HCT116 (cell line): ENCODE measurements around the gene LRRC31. TPM values are rescaled to one million over a fixed set of nuclear protein-coding genes. Genes with fewer than 3 reads are reported as not detected.

ENCODE experiments used
- ATAC-seq: fragments of 200-7000 bp; cut with Tn5 transposase; 2 replicates; pipeline ENCODE4 v1.9.1; 2020; ENCODE audit warnings: mild to moderate bottlenecking, moderate library complexity
- BruUV-seq: library from RNA; stranded (reverse); fragments of 400-500 nt; replicated peaks from 2 replicates; lab custom pipeline; 2021; lab: Mats Ljungman, UMichigan
- CTCF ChIA-PET: fragments of 300-600 bp; sonication (Branson Sonifier 250); formaldehyde crosslinking; loops from one replicate; lab custom pipeline; 2021; ENCODE audit warnings: antibody characterized with exemption; lab: Charles Lee
- POLR2A ChIA-PET: fragments of 300-600, 350-600 bp; sonication (Branson Sonifier 250); formaldehyde crosslinking; loops from one replicate; lab custom pipeline; 2021; ENCODE audit warnings: antibody characterized with exemption; lab: Charles Lee
- RAD21 ChIA-PET, 2 experiments: fragments of 300-600 bp; sonication (Branson Sonifier 250); formaldehyde crosslinking; loops; one replicate each; lab custom pipeline; 2023; ENCODE audit warnings: low total read pairs in 2 of 2; ENCODE audit not compliant: uncharacterized antibody in 2 of 2, unreplicated experiment in 2 of 2, low non-redundant PET in 1 of 2; lab: Charles Lee
- DNase-seq: peaks from one replicate; pipeline ENCODE4 v3.0.0-alpha.2; 2010; ENCODE audit warnings: low read depth, low spot score
- H2AFZ ChIP-seq: fragments of 200-600 bp; shearing (Covaris generic), sonication (generic); 2 replicates; pipeline ENCODE4 v1.6.1; 2017; ENCODE audit warnings: low read depth, mixed run types, mixed read lengths, antibody characterized with exemption, low read length; ENCODE audit not compliant: poor library complexity, severe bottlenecking
- H3K27ac ChIP-seq: 2 replicates; pipeline ENCODE4 v1.5.1; 2012; ENCODE audit warnings: low read depth, low read length
- H3K27me3 ChIP-seq: fragments of 200-600 bp; sonication (generic); 2 replicates; pipeline ENCODE4 v1.6.1; 2016; ENCODE audit warnings: mixed run types, low read length, mixed read lengths; ENCODE audit not compliant: insufficient read depth
- H3K36me3 ChIP-seq, 2 experiments: fragments of 200-500 bp in 1 of 2; fragments of 200-600 bp in 1 of 2; sonication (Bioruptor generic) in 1 of 2; sonication (generic) in 1 of 2; 2 replicates each; pipeline versions ENCODE4 v1.5.1 to v1.6.1; 2014 to 2016; ENCODE audit warnings: low read length in 2 of 2, inconsistent platforms in 1 of 2, mixed read lengths in 1 of 2, mixed run types in 1 of 2; ENCODE audit not compliant: insufficient read depth in 2 of 2, control insufficient read depth in 1 of 2
- H3K4me1 ChIP-seq, 2 experiments: fragments of 200-600 bp in 1 of 2; sonication (generic) in 1 of 2; 2 replicates each; pipeline versions ENCODE4 v1.5.1 to v1.6.1; 2012 to 2017; ENCODE audit warnings: low read length in 2 of 2, inconsistent platforms in 1 of 2, mild to moderate bottlenecking in 1 of 2, mixed read lengths in 1 of 2, mixed run types in 1 of 2, moderate library complexity in 1 of 2; ENCODE audit not compliant: insufficient read depth in 2 of 2, control insufficient read depth in 1 of 2
- H3K4me2 ChIP-seq: fragments of 200-600 bp; sonication (generic); 2 replicates; pipeline ENCODE4 v1.6.1; 2017; ENCODE audit warnings: mixed run types, low read length, mixed read lengths
- H3K4me3 ChIP-seq, 2 experiments: fragments of 200-600 bp in 1 of 2; sonication (generic) in 1 of 2; replicated peaks in 1 of 2; 2 replicates each; pipeline ENCODE4 v1.5.1; 2011 to 2016; ENCODE audit warnings: low read length in 2 of 2, control low read depth in 1 of 2, low read depth in 1 of 2, mild to moderate bottlenecking in 1 of 2, mixed read lengths in 1 of 2, mixed run types in 1 of 2
- H3K79me2 ChIP-seq: fragments of 200-600 bp; sonication (generic); 2 replicates; pipeline ENCODE4 v1.6.1; 2017; ENCODE audit warnings: mild to moderate bottlenecking, mixed run types, low read length, moderate library complexity, mixed read lengths; ENCODE audit not compliant: insufficient read depth
- H3K9ac ChIP-seq: fragments of 200-600 bp; sonication (generic); 2 replicates; pipeline ENCODE4 v1.6.1; 2016; ENCODE audit warnings: low read length, mixed read lengths
- H3K9me2 ChIP-seq: fragments of 200-600 bp; sonication (generic), shearing (Covaris generic); 2 replicates; pipeline ENCODE4 v1.6.1; 2017; ENCODE audit warnings: mixed run types, mild to moderate bottlenecking, moderate library complexity; ENCODE audit not compliant: insufficient read depth
- H3K9me3 ChIP-seq, 2 experiments: fragments of 200-500 bp in 1 of 2; fragments of 200-600 bp in 1 of 2; sonication (Bioruptor generic) in 1 of 2; sonication (generic) in 1 of 2; 2 replicates each; pipeline ENCODE4 v1.6.1; 2014 to 2017; ENCODE audit warnings: low read length in 2 of 2, mixed read lengths in 2 of 2, inconsistent platforms in 1 of 2, low read depth in 1 of 2, mild to moderate bottlenecking in 1 of 2, mixed run types in 1 of 2, moderate library complexity in 1 of 2; ENCODE audit not compliant: control insufficient read depth in 1 of 2, insufficient read depth in 1 of 2
- H4K20me1 ChIP-seq: fragments of 200-600 bp; sonication (generic), shearing (Covaris generic); 2 replicates; pipeline ENCODE4 v1.6.1; 2017; ENCODE audit warnings: mixed run types, mild to moderate bottlenecking, moderate library complexity; ENCODE audit not compliant: insufficient read depth
- EZH2 ChIP-seq: fragments of 200-600 bp; sonication (generic); IDR thresholded peaks from 2 replicates; pipeline ENCODE4 v1.6.1; 2017; ENCODE audit warnings: antibody characterized with exemption, mixed run types
- SP1 ChIP-seq: IDR thresholded peaks from 2 replicates; pipeline ENCODE4 v1.6.1; 2012; ENCODE audit warnings: low read depth
- TCF7L2 ChIP-seq: IDR thresholded peaks from 2 replicates; pipeline ENCODE4 v1.7.0; 2011; ENCODE audit warnings: borderline replicate concordance, inconsistent platforms; ENCODE audit not compliant: insufficient read depth, insufficient read length; ENCODE audit errors: extremely low read depth
- ZBTB33 ChIP-seq: IDR thresholded peaks from 2 replicates; pipeline ENCODE4 v1.6.1; 2011; ENCODE audit warnings: mild to moderate bottlenecking, low read length, moderate library complexity; ENCODE audit not compliant: insufficient replicate concordance; ENCODE audit errors: extremely low read depth
- ZFX ChIP-seq: fragments of 450-650 bp; IDR thresholded peaks from 2 replicates; pipeline ENCODE4 v1.6.1; 2017
- intact Hi-C: fragments of 100-400 bp; cut with micrococcal nuclease; formaldehyde crosslinking; loops from 2 replicates; pipeline ENCODE4 v1.10.0; 2022
- total RNA-seq: library from RNA; stranded (reverse); gene quantifications from one replicate; pipeline ENCODE4 v1.2.1, GENCODE V29; 2021; ENCODE audit not compliant: unreplicated experiment

The LRRC31 gene
- total RNA-seq, 1 experiment from 2014 or later: not detected

- no peak for TF ChIP-seq ZBTB33
- TF ChIP-seq EZH2: no peak
- TF ChIP-seq, all 23 proteins: peak for 0
These were observed 78.9 kb downstream of the LRRC31 start (continued) for GRCh38 chr3:169790687-169791429.

GRCh38 chr3:169790219-169790618 lies 79.5 kb downstream of the LRRC31 start:
- intact Hi-C loops: no loop called here
- Histone ChIP-seq H3K36me3 (peaks cover 19 to 34% of the 10 kb centered on the region in 2 experiments; a peak in 3 of 4 replicates), H2AFZ (no peak overlapping the region), H4K20me1 (no peaks in the 10 kb centered on the region), H3K27me3 (no peaks in the 10 kb centered on the region), H3K79me2 (no peaks in the 10 kb centered on the region), H3K27ac (no peak overlapping the region), H3K4me3 (no peak overlapping the region), H3K9ac (no peak overlapping the region), H3K9me2 (no peaks in the 10 kb centered on the region), H3K4me1 (no peaks in the 10 kb centered on the region), H3K9me3 (no peaks in the 10 kb centered on the region), H3K4me2 (no peak overlapping the region)
- ChIA-PET POLR2A (interaction anchor here (1.0 kb wide), 1 partner anchor 17 kb away, joined by 3 read pairs; the partner anchor contains the start of gene MYNN), RAD21 (no interaction called here), CTCF (no interaction called here)
- no peak for TF ChIP-seq ZFX
- TF ChIP-seq SP1: no peak
- TF ChIP-seq EZH2: no peak
- no peak for TF ChIP-seq TCF7L2
- no TSS peak for BruUV-seq
- no peak for ATAC-seq
- no peak for DNase-seq

Other genes with a start within 250 kb of the LRRC31 start
- 3.1 TPM for gene MECOM, start 206.2 kb downstream of the LRRC31 start, total RNA-seq
- gene TERC, start 104.9 kb downstream of the LRRC31 start, total RNA-seq: 47.0 TPM
- 1.2 TPM for gene ACTRT3, start 100.4 kb downstream of the LRRC31 start, total RNA-seq
- 13.5 TPM for gene MYNN, start 96.5 kb downstream of the LRRC31 start, total RNA-seq
- gene LRRIQ4, start 57.1 kb downstream of the LRRC31 start, total RNA-seq: not detected
- not detected for gene LRRC34, start 57.0 kb downstream of the LRRC31 start, total RNA-seq
- not detected for gene SAMD7, start 41.6 kb upstream of the LRRC31 start, total RNA-seq
- 55.4 TPM for gene SEC62, start 96.9 kb upstream of the LRRC31 start, total RNA-seq
- 9.9 TPM for gene GPR160, start 168.1 kb upstream of the LRRC31 start, total RNA-seq